ENCODE data around the gene PRKD2. TPM values are rescaled to one million over a fixed set of nuclear protein-coding genes. Genes with fewer than 3 reads are reported as not detected.
"Not testable (repeated sequence)": the region's sequence is repeated elsewhere in the genome, so short reads cannot be mapped to it uniquely, and the experiment has no call there.

Gene PRKD2
- total RNA-seq, 1 experiment from 2014 or later = 100 TPM

- TF ChIP-seq CBFB (CRISPR knock-in tag; IDR thresholded peaks at IDR 0.05; ENCODE audit: low read depth) = no peak
- TF ChIP-seq E2F1 (CRISPR knock-in tag; IDR thresholded peaks at IDR 0.05) = no peak
- TF ChIP-seq FOXK1 (CRISPR knock-in tag; IDR thresholded peaks at IDR 0.05) = no peak
Measured at GRCh38 chr19:46631481-46631880, 85.4 kb downstream of the PRKD2 start (continued).

GRCh38 chr19:46630586-46631205, 86.2 kb downstream of the PRKD2 start:
- ATAC-seq (no peak), DNase-seq (ENCODE audit: low spot score) (no peak)
- peaks cover 25% of the 10 kb centered on the region for H3K4me1 Mint-ChIP-seq
- no peak overlapping the region for H3K4me3 Mint-ChIP-seq
- no peak overlapping the region; the same call in 1 of the 2 replicates for H3K27ac Mint-ChIP-seq
- CTCF ChIA-PET = interaction anchor here (0.6 to 8.5 kb wide), 11 partner anchors 10 to 123 kb away, joined by 3 to 78 read pairs (median 6); partner anchors contain the start of genes DACT3 and PRKD2
- H3K36me3 Mint-ChIP-seq = no peaks in the 10 kb centered on the region
- peaks cover 39% of the 10 kb centered on the region for H3K27me3 Mint-ChIP-seq (ENCODE audit: low read depth)
- H3K9me3 Mint-ChIP-seq = no peaks in the 10 kb centered on the region
- TF ChIP-seq PRDM15 (CRISPR knock-in tag; IDR thresholded peaks at IDR 0.05) (0 out of 2 replicates have a peak, but pooled peaks have one; percentile 9), CREB1 (CRISPR knock-in tag; IDR thresholded peaks at IDR 0.05) (no peak), ZNF121 (CRISPR knock-in tag; IDR thresholded peaks at IDR 0.05) (0 out of 2 replicates have a peak, but pooled peaks have one; percentile 54), HMGA2 (CRISPR knock-in tag; IDR thresholded peaks at IDR 0.05) (no peak), FOXP4 (CRISPR knock-in tag; IDR thresholded peaks at IDR 0.05) (no peak)
- POLR2A ChIA-PET = interaction anchor here (0.6 to 1.2 kb wide), 3 partner anchors 30 to 238 kb away, joined by 3 to 9 read pairs (median 4); partner anchors contain the start of genes CALM3 and DACT3

GRCh38 chr19:46629546-46630025, 87.3 kb downstream of the PRKD2 start:
- H3K36me3 Mint-ChIP-seq = no peaks in the 10 kb centered on the region
- ATAC-seq = no peak
- POLR2A ChIA-PET = no interaction called here

GRCh38 chr19:46628970-46629369, 87.9 kb downstream of the PRKD2 start:
- CTCF ChIA-PET = interaction anchor here (0.6 to 8.5 kb wide), 3 partner anchors 12 to 33 kb away, joined by 3 to 78 read pairs (median 9); partner anchors contain the start of gene DACT3
- not testable (repeated sequence) for H3K4me3 Mint-ChIP-seq

More at GRCh38 chr19:46629546-46630025, 87.3 kb downstream of the PRKD2 start:
- Mint-ChIP-seq H3K27me3 (ENCODE audit: low read depth) (peaks cover 31% of the 10 kb centered on the region), H3K9me3 (no peaks in the 10 kb centered on the region), H3K4me3 (no peak overlapping the region), H3K4me1 (peaks cover 25% of the 10 kb centered on the region), H3K27ac (no peak overlapping the region)
- DNase-seq (ENCODE audit: low spot score) = no peak
- CTCF ChIA-PET = interaction anchor here (0.6 to 8.5 kb wide), 7 partner anchors 8 to 137 kb away, joined by 3 to 78 read pairs (median 31); partner anchors contain the start of gene DACT3
- TF ChIP-seq FOXP1 (CRISPR knock-in tag; IDR thresholded peaks at IDR 0.05; ENCODE audit: borderline replicate concordance) = 0 out of 2 replicates have a peak, but pooled peaks have one; percentile 33
- TF ChIP-seq IRF2 (CRISPR knock-in tag; IDR thresholded peaks at IDR 0.05; ENCODE audit: borderline replicate concordance, low read depth) = no peak

More at GRCh38 chr19:46628970-46629369, 87.9 kb downstream of the PRKD2 start:
- Mint-ChIP-seq H3K27me3 (ENCODE audit: low read depth) (peaks cover 28% of the 10 kb centered on the region), H3K4me1 (peaks cover 25% of the 10 kb centered on the region)
- H3K9me3 Mint-ChIP-seq; H3K36me3 Mint-ChIP-seq; POLR2A ChIA-PET; DNase-seq (ENCODE audit: low spot score); H3K27ac Mint-ChIP-seq; ATAC-seq: not testable (repeated sequence)
